H1 (cell line): ENCODE data around the gene SELENOO. TPM values are rescaled to one million over a fixed set of nuclear protein-coding genes. Genes with fewer than 3 reads are reported as not detected.

Experiments used
- CTCF ChIA-PET: fragments of 300-600 bp; sonication (Branson Sonifier 250); formaldehyde crosslinking; loops from one replicate; lab custom pipeline; 2021; ENCODE audit not compliant: partially characterized antibody; lab: Charles Lee
- POLR2A ChIA-PET: fragments of 300-600 bp; sonication (Branson Sonifier 250); formaldehyde crosslinking; loops from one replicate; lab custom pipeline; 2021; ENCODE audit warnings: inconsistent platforms; ENCODE audit not compliant: partially characterized antibody; lab: Charles Lee
- DNase-seq, 2 experiments: peaks; one replicate each; pipeline versions ENCODE4 v3.0.0 to v3.0.0-alpha.2; 2010 to 2022; ENCODE audit warnings: low spot score in 2 of 2, low read depth in 1 of 2, mixed read lengths in 1 of 2
- FAIRE-seq: peaks from 2 replicates; lab custom pipeline; 2011; peaks lifted over from hg19 to GRCh38; lab: Jason Lieb, UNC
- H2AFZ ChIP-seq: 2 replicates; pipeline ENCODE4 v1.8.1; 2012; ENCODE audit warnings: low read length, inconsistent platforms
- H2AK5ac ChIP-seq: 2 replicates; pipeline ENCODE4 v1.6.1; 2013; ENCODE audit warnings: low read depth, low read length
- H2BK120ac ChIP-seq: replicated peaks from 2 replicates; pipeline ENCODE3; 2013; ENCODE audit warnings: low read depth, low read length, inconsistent platforms
- H2BK12ac ChIP-seq: 2 replicates; pipeline ENCODE4 v1.6.1; 2013; ENCODE audit warnings: low read depth, low read length
- H2BK15ac ChIP-seq: 2 replicates; pipeline ENCODE4 v1.6.1; 2013; ENCODE audit warnings: low read length
- H2BK20ac ChIP-seq: 2 replicates; pipeline ENCODE4 v1.6.1; 2013; ENCODE audit warnings: low read length
- H2BK5ac ChIP-seq: 2 replicates; pipeline ENCODE4 v1.6.1; 2013; ENCODE audit warnings: low read depth, low read length
- H3K14ac ChIP-seq: 2 replicates; pipeline ENCODE4 v1.6.1; 2013; ENCODE audit warnings: inconsistent platforms; ENCODE audit not compliant: insufficient read length
- H3K18ac ChIP-seq: 2 replicates; pipeline ENCODE4 v1.6.1; 2013; ENCODE audit warnings: low read length; ENCODE audit errors: extremely low read depth
- H3K23ac ChIP-seq: 2 replicates; pipeline ENCODE4 v1.6.1; 2013; ENCODE audit warnings: inconsistent platforms; ENCODE audit not compliant: insufficient read length
- H3K23me2 ChIP-seq: 2 replicates; pipeline ENCODE4 v1.6.1; 2013; ENCODE audit warnings: low read depth, low read length
- H3K27ac ChIP-seq: 2 replicates; pipeline ENCODE4 v1.6.1; 2011; ENCODE audit warnings: low read depth, low read length, inconsistent platforms
- H3K27me3 ChIP-seq, 4 experiments: replicated peaks in 1 of 4; 1 replicate in 1 of 4; 2 replicates in 3 of 4; pipeline versions ENCODE4 v1.6.1 to v1.8.1; 2011 to 2013; ENCODE audit warnings: low read length in 3 of 4, mild to moderate bottlenecking in 3 of 4, inconsistent platforms in 2 of 4, mixed read lengths in 2 of 4, moderate library complexity in 1 of 4; ENCODE audit not compliant: control insufficient read depth in 3 of 4, insufficient read depth in 3 of 4; ENCODE audit errors: extremely low read depth in 1 of 4
- H3K36me3 ChIP-seq, 4 experiments: 2 replicates each; pipeline versions ENCODE4 v1.6.1 to v1.8.1; 2011 to 2013; ENCODE audit warnings: mild to moderate bottlenecking in 4 of 4, low read length in 3 of 4, moderate library complexity in 2 of 4, control low read depth in 1 of 4, inconsistent platforms in 1 of 4; ENCODE audit not compliant: insufficient read depth in 4 of 4, control insufficient read depth in 2 of 4
- H3K4ac ChIP-seq: replicated peaks from 2 replicates; pipeline ENCODE3; 2013; ENCODE audit warnings: low read length, low read depth, mixed read lengths, inconsistent platforms; ENCODE audit not compliant: insufficient read length
- H3K4me1 ChIP-seq, 4 experiments: replicated peaks in 1 of 4; 1 replicate in 1 of 4; 2 replicates in 3 of 4; pipeline versions ENCODE4 v1.6.1 to v1.8.1; 2011 to 2013; ENCODE audit warnings: low read length in 3 of 4, inconsistent platforms in 2 of 4, mixed read lengths in 1 of 4; ENCODE audit not compliant: insufficient read depth in 4 of 4, control insufficient read depth in 3 of 4
- H3K4me2 ChIP-seq, 2 experiments: 2 replicates each; pipeline versions ENCODE4 v1.6.1 to v1.8.1; 2011 to 2013; ENCODE audit warnings: low read depth in 2 of 2, low read length in 2 of 2, control low read depth in 1 of 2, inconsistent platforms in 1 of 2, mild to moderate bottlenecking in 1 of 2; ENCODE audit not compliant: insufficient read depth in 1 of 2
- H3K4me3 ChIP-seq, 4 experiments: fragments of 200-600, 300-600 bp in 1 of 4; sonication (generic), shearing (Covaris generic), sonication (Bioruptor Twin) in 1 of 4; 2 replicates each; pipeline versions ENCODE4 v1.5.1 to v1.8.1; 2011 to 2016; ENCODE audit warnings: low read length in 4 of 4, low read depth in 3 of 4, control low read depth in 2 of 4, inconsistent platforms in 2 of 4, mild to moderate bottlenecking in 2 of 4, mixed read lengths in 1 of 4, moderate library complexity in 1 of 4; ENCODE audit not compliant: insufficient read depth in 2 of 4; ENCODE audit errors: extremely low read depth in 1 of 4
- H3K56ac ChIP-seq: replicated peaks from 2 replicates; pipeline ENCODE3; 2013; ENCODE audit warnings: low read depth, mild to moderate bottlenecking, mixed read lengths, low read length, inconsistent platforms; ENCODE audit not compliant: insufficient read length
- H3K79me1 ChIP-seq: 2 replicates; pipeline ENCODE4 v1.6.1; 2013; ENCODE audit warnings: low read depth, low read length, control low read depth
- H3K79me2 ChIP-seq, 2 experiments: 2 replicates each; pipeline versions ENCODE4 v1.6.1 to v1.8.1; 2012 to 2013; ENCODE audit warnings: low read length in 2 of 2, mild to moderate bottlenecking in 2 of 2, inconsistent platforms in 1 of 2; ENCODE audit not compliant: insufficient read depth in 2 of 2, control insufficient read depth in 1 of 2
- H3K9ac ChIP-seq, 4 experiments: replicated peaks in 1 of 4; 1 replicate in 1 of 4; 2 replicates in 3 of 4; pipeline versions ENCODE4 v1.6.1 to v1.8.1; 2011 to 2013; ENCODE audit warnings: low read depth in 3 of 4, low read length in 3 of 4, control low read depth in 2 of 4, mild to moderate bottlenecking in 2 of 4, moderate library complexity in 2 of 4, inconsistent platforms in 1 of 4; ENCODE audit errors: extremely low read depth in 1 of 4
- H3K9me3 ChIP-seq, 2 experiments: 2 replicates each; pipeline versions ENCODE4 v1.6.1 to v1.8.1; 2012 to 2013; ENCODE audit warnings: mild to moderate bottlenecking in 2 of 2, moderate library complexity in 2 of 2, control low read depth in 1 of 2, inconsistent platforms in 1 of 2, low read depth in 1 of 2, low read length in 1 of 2, mixed read lengths in 1 of 2; ENCODE audit not compliant: insufficient read depth in 2 of 2
- H4K20me1 ChIP-seq, 2 experiments: replicated peaks in 1 of 2; 2 replicates each; pipeline versions ENCODE3 to v1.8.1; 2011 to 2013; ENCODE audit warnings: inconsistent platforms in 2 of 2, low read length in 2 of 2, mild to moderate bottlenecking in 1 of 2; ENCODE audit not compliant: insufficient read depth in 2 of 2, control insufficient read depth in 1 of 2
- H4K5ac ChIP-seq: 2 replicates; pipeline ENCODE4 v1.6.1; 2013; ENCODE audit warnings: low read length, low read depth, mixed read lengths, inconsistent platforms; ENCODE audit not compliant: insufficient read length
- H4K8ac ChIP-seq: 2 replicates; pipeline ENCODE4 v1.8.0; 2013; ENCODE audit warnings: mild to moderate bottlenecking, moderate library complexity, low read length, inconsistent platforms; ENCODE audit not compliant: insufficient read depth; ENCODE audit errors: extremely low read depth
- H4K91ac ChIP-seq: replicated peaks from 2 replicates; pipeline ENCODE3; 2013; ENCODE audit warnings: low read length, mixed read lengths, inconsistent platforms; ENCODE audit not compliant: insufficient read length
- SUZ12 ChIP-seq: fragments of 200-600 bp; sonication (generic); IDR thresholded peaks from 2 replicates; pipeline ENCODE4 v1.6.1; 2012; ENCODE audit warnings: mild to moderate bottlenecking, inconsistent platforms, low read length, moderate library complexity, mixed read lengths
- TAF1 ChIP-seq: IDR thresholded peaks from 2 replicates; pipeline ENCODE4 v1.6.1; 2011; ENCODE audit warnings: mild to moderate bottlenecking, low read depth, low read length
- whole genome bisulfite sequencing, 2 experiments: shearing (Covaris generic) in 1 of 2; methylation state at CpG; one replicate each; pipeline versions ENCODE4 v1.1.6 to v1.1.7; 2013 to 2015; ENCODE audit warnings: low lambda C conversion rate in 2 of 2, mixed read lengths in 2 of 2, inconsistent platforms in 1 of 2, low coverage in 1 of 2, missing lambda C conversion rate in 1 of 2; ENCODE audit not compliant: insufficient replicate concordance in 2 of 2, insufficient coverage in 1 of 2, insufficient read length in 1 of 2; ENCODE audit errors: extremely low coverage in 1 of 2, missing lambda C conversion rate in 1 of 2; 5-methylcytosine and 5-hydroxymethylcytosine counted together
- polyA plus RNA-seq, 7 experiments: library from polyadenylated mRNA; depleted of rRNA in 3 of 7; stranded (reverse) in 5 of 7; unstranded in 2 of 7; fragments of >200 nt in 5 of 7; fragments of 200-250 nt in 2 of 7; gene quantifications; 1 replicate in 5 of 7; 2 replicates in 1 of 7; 4 replicates in 1 of 7; pipeline versions ENCODE4 v1.2.1 to v1.2.3, GENCODE V29; 2011 to 2013; ENCODE audit warnings: missing spikeins in 2 of 7, mixed read lengths in 2 of 7
- total RNA-seq: library from RNA; stranded (reverse); fragmentation: NEBNext Ultra II Directional; extraction: Animal tissue kit (Norgen Biotek cat#: 25700); gene quantifications from 2 replicates; pipeline ENCODE4 v1.2.1, GENCODE V29; 2021
- TF ChIP-seq, protein P1 (sequence below): IDR thresholded peaks from 2 replicates; pipeline ENCODE4 v1.6.1; 2012; ENCODE audit warnings: inconsistent platforms
- TF ChIP-seq, protein P2 (sequence below), 3 experiments: IDR thresholded peaks; 1 replicate in 2 of 3; 2 replicates in 1 of 3; pipeline versions ENCODE4 v1.5.1 to v1.6.1; 2011; ENCODE audit warnings: low read length in 3 of 3, mild to moderate bottlenecking in 3 of 3, inconsistent platforms in 2 of 3, low read depth in 1 of 3, moderate library complexity in 1 of 3; ENCODE audit not compliant: insufficient read depth in 1 of 3; ENCODE audit errors: control extremely low read depth in 1 of 3

Gene SELENOO
- total and polyA plus RNA-seq, 2 of the 8 experiments (the other 6 are each of a cell fraction or from before 2014, with no cell fraction given), result 18.6 to 25.1 TPM

- H3K79me2 ChIP-seq, result no peaks in the 10 kb centered on the region
- H3K14ac ChIP-seq, result no peak overlapping the region
- no peak for DNase-seq
- no peak overlapping the region for H4K8ac ChIP-seq
- H4K5ac ChIP-seq, result no peak overlapping the region
- H3K9me3 ChIP-seq, result no peaks in the 10 kb centered on the region
- no peak overlapping the region for H2BK20ac ChIP-seq
- H3K27me3 ChIP-seq, result no peaks in the 10 kb centered on the region
- H4K91ac ChIP-seq, result no peak overlapping the region
- H3K4me1 ChIP-seq, result no peaks in the 10 kb centered on the region
- FAIRE-seq, result no peak
- ChIA-PET CTCF (interaction anchor here (1.2 to 9.2 kb wide), 2 partner anchors 13 to 50 kb away, joined by 3 to 77 read pairs; no protein-coding TSS in a partner anchor), POLR2A (interaction anchor here (0.6 to 1.2 kb wide), 2 partner anchors 8 to 265 kb away, joined by 3 to 4 read pairs; no protein-coding TSS in a partner anchor)
- no peak overlapping the region for H3K9ac ChIP-seq
- no peak overlapping the region for H2BK120ac ChIP-seq
- H3K23me2 ChIP-seq, result no peaks in the 10 kb centered on the region
- H3K4ac ChIP-seq, result no peak overlapping the region
- no peak overlapping the region for H3K27ac ChIP-seq
- H3K56ac ChIP-seq, result no peak overlapping the region
- 0 out of 2 replicates have a peak, but pooled peaks cover 4% of the 10 kb centered on the region for H3K79me1 ChIP-seq
- peaks cover 0 to 13% of the 10 kb centered on the region in 2 experiments for H4K20me1 ChIP-seq
- no peak overlapping the region for H3K23ac ChIP-seq
- H3K4me2 ChIP-seq, result no peak overlapping the region
- H3K18ac ChIP-seq, result no peak overlapping the region
- H2BK12ac ChIP-seq, result no peak overlapping the region
- no peak overlapping the region for H3K4me3 ChIP-seq
- no peak overlapping the region for H2AFZ ChIP-seq
- no peak overlapping the region for H2BK15ac ChIP-seq
- H2BK5ac ChIP-seq, result no peak overlapping the region
- peaks cover 0 to 13% (median 6%) of the 10 kb centered on the region in 4 experiments; a peak in 6 of 8 replicates for H3K36me3 ChIP-seq
- WGBS, 2 experiments, result 94% methylated on average over 18 of the region's 18 CpGs; no CpG with 5 or more reads in 1 of the 2 experiments
- H2AK5ac ChIP-seq, result no peak overlapping the region
- TF ChIP-seq SUZ12 (no peak), TAF1 (no peak)
- TF ChIP-seq, protein P1, sequence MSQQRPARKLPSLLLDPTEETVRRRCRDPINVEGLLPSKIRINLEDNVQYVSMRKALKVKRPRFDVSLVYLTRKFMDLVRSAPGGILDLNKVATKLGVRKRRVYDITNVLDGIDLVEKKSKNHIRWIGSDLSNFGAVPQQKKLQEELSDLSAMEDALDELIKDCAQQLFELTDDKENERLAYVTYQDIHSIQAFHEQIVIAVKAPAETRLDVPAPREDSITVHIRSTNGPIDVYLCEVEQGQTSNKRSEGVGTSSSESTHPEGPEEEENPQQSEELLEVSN, result no peak
- TF ChIP-seq, protein P2, sequence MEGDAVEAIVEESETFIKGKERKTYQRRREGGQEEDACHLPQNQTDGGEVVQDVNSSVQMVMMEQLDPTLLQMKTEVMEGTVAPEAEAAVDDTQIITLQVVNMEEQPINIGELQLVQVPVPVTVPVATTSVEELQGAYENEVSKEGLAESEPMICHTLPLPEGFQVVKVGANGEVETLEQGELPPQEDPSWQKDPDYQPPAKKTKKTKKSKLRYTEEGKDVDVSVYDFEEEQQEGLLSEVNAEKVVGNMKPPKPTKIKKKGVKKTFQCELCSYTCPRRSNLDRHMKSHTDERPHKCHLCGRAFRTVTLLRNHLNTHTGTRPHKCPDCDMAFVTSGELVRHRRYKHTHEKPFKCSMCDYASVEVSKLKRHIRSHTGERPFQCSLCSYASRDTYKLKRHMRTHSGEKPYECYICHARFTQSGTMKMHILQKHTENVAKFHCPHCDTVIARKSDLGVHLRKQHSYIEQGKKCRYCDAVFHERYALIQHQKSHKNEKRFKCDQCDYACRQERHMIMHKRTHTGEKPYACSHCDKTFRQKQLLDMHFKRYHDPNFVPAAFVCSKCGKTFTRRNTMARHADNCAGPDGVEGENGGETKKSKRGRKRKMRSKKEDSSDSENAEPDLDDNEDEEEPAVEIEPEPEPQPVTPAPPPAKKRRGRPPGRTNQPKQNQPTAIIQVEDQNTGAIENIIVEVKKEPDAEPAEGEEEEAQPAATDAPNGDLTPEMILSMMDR (IDR thresholded peaks at IDR 0.05; ENCODE audit: control extremely low read depth in 1 of 3, insufficient read depth in 1 of 3, low read depth in 1 of 3, low read length in 3 of 3), result no peak
Observed at GRCh38 chr22:50226875-50227165, 26.0 kb downstream of the SELENOO start.
